ENCODE data around the gene TLR10. TPM values are rescaled to one million over a fixed set of nuclear protein-coding genes. Genes with fewer than 3 reads are reported as not detected.

Gene TLR10
- total RNA-seq: not detected in 2 replicates

GRCh38 chr4:38782452-38783108 lies at the start of gene TLR10:
TSS of gene TLR10 (minus strand) at chr4:38782990. CDS start at chr4:38775590, 7,400 bp downstream.

GRCh38 chr4:38804654-38805295 lies 22.0 kb upstream of the TLR10 start, which contains the start of gene TLR1:
TSS of gene TLR1 (minus strand) at chr4:38804791. CDS start at chr4:38798831, 5,960 bp downstream.

Other genes with a start within 250 kb of the TLR10 start
- 15.5 and 23.3 TPM in 2 replicates for gene KLF3, start 118.8 kb downstream of the TLR10 start, total RNA-seq
- gene TLR1, start 21.8 kb upstream of the TLR10 start, total RNA-seq: 3.8 and 5.4 TPM in 2 replicates
- 1.1 and 1.9 TPM in 2 replicates for gene TLR6, start 73.8 kb upstream of the TLR10 start, total RNA-seq
- 111 and 167 TPM in 2 replicates for gene FAM114A1, start 84.8 kb upstream of the TLR10 start, total RNA-seq
- gene TMEM156, start 249.4 kb upstream of the TLR10 start, total RNA-seq: 2.2 and 14.4 TPM in 2 replicates

Data from endothelial cell of coronary artery (primary cell).